ENCODE data around the gene PKN1.

Gene PKN1

GRCh38 chr19:14432791-14433553 is at the start of gene PKN1:
Gene PKN1, plus strand, starts transcription at chr19:14433306. Its CDS starts 216 bp downstream, at chr19:14433522.
- no peaks in the 10 kb centered on the region for H3K27me3 ChIP-seq (ENCODE audit: control insufficient read depth in 1 of 2, insufficient read depth in 2 of 2, low read length in 2 of 2)
- H3K9ac ChIP-seq (ENCODE audit: low read depth in 1 of 2, low read length in 2 of 2), result peak within 1 kb of the TSS; percentile 39 to 51
- H3K9me3 ChIP-seq (ENCODE audit: control insufficient read depth in 1 of 2, low read length in 2 of 2), result no peaks in the 10 kb centered on the region
- H3K27ac ChIP-seq (ENCODE audit: low read depth, low read length), result peak within 1 kb of the TSS; percentile 62
- peak within 1 kb of the TSS; percentile 69 to 74 for H3K4me3 ChIP-seq (ENCODE audit: low read depth in 1 of 2, low read length in 2 of 2)
- peaks cover 16 to 20% of the 10 kb centered on the region in 2 donors for H3K4me1 ChIP-seq (ENCODE audit: control insufficient read depth in 1 of 2, insufficient read depth in 2 of 2, low read length in 2 of 2)
- no peaks in the 10 kb centered on the region for H3K36me3 ChIP-seq (ENCODE audit: control insufficient read depth in 1 of 2, insufficient read depth in 2 of 2, low read length in 2 of 2)

- H3K27ac ChIP-seq (ENCODE audit: low read depth, low read length), result peak overlapping the region; percentile 71
- no peaks in the 10 kb centered on the region for H3K9me3 ChIP-seq (ENCODE audit: control insufficient read depth in 1 of 2, low read length in 2 of 2)
- H3K27me3 ChIP-seq (ENCODE audit: control insufficient read depth in 1 of 2, insufficient read depth in 2 of 2, low read length in 2 of 2), result no peaks in the 10 kb centered on the region
- peaks cover 0 to 4% of the 10 kb centered on the region in 2 donors for H3K36me3 ChIP-seq (ENCODE audit: control insufficient read depth in 1 of 2, insufficient read depth in 2 of 2, low read length in 2 of 2)
- peaks cover 11 to 31% of the 10 kb centered on the region in 2 donors for H3K4me1 ChIP-seq (ENCODE audit: control insufficient read depth in 1 of 2, insufficient read depth in 2 of 2, low read length in 2 of 2)
- peak overlapping the region; percentile 45 to 73 for H3K9ac ChIP-seq (ENCODE audit: low read depth in 1 of 2, low read length in 2 of 2)
- peak overlapping the region; percentile 60 to 73 for H3K4me3 ChIP-seq (ENCODE audit: low read depth in 1 of 2, low read length in 2 of 2)
Measured at GRCh38 chr19:14383661-14384555, 49.2 kb upstream of the PKN1 start.

GRCh38 chr19:14385492-14385891 is 47.6 kb upstream of the PKN1 start:
- Histone ChIP-seq H3K27ac (ENCODE audit: low read depth, low read length) (no peak overlapping the region), H3K27me3 (ENCODE audit: control insufficient read depth in 1 of 2, insufficient read depth in 2 of 2, low read length in 2 of 2) (no peaks in the 10 kb centered on the region), H3K9me3 (ENCODE audit: control insufficient read depth in 1 of 2, low read length in 2 of 2) (no peaks in the 10 kb centered on the region), H3K4me3 (ENCODE audit: low read depth in 1 of 2, low read length in 2 of 2) (peak overlapping the region; percentile 29 to 40), H3K36me3 (ENCODE audit: control insufficient read depth in 1 of 2, insufficient read depth in 2 of 2, low read length in 2 of 2) (peaks cover under 1 to 5% of the 10 kb centered on the region in 2 donors), H3K4me1 (ENCODE audit: control insufficient read depth in 1 of 2, insufficient read depth in 2 of 2, low read length in 2 of 2) (peaks cover 11 to 27% of the 10 kb centered on the region in 2 donors), H3K9ac (ENCODE audit: low read depth in 1 of 2, low read length in 2 of 2) (no peak overlapping the region)

GRCh38 chr19:14390548-14390947 is 42.6 kb upstream of the PKN1 start:
- Histone ChIP-seq H3K9ac (ENCODE audit: low read depth in 1 of 2, low read length in 2 of 2) (no peak overlapping the region), H3K27ac (ENCODE audit: low read depth, low read length) (no peak overlapping the region), H3K36me3 (ENCODE audit: control insufficient read depth in 1 of 2, insufficient read depth in 2 of 2, low read length in 2 of 2) (peaks cover 14 to 53% of the 10 kb centered on the region in 2 donors), H3K9me3 (ENCODE audit: control insufficient read depth in 1 of 2, low read length in 2 of 2) (no peaks in the 10 kb centered on the region), H3K4me1 (ENCODE audit: control insufficient read depth in 1 of 2, insufficient read depth in 2 of 2, low read length in 2 of 2) (peaks cover under 1 to 2% of the 10 kb centered on the region in 2 donors), H3K4me3 (ENCODE audit: low read depth in 1 of 2, low read length in 2 of 2) (no peak overlapping the region), H3K27me3 (ENCODE audit: control insufficient read depth in 1 of 2, insufficient read depth in 2 of 2, low read length in 2 of 2) (no peaks in the 10 kb centered on the region)

- H3K9ac ChIP-seq (ENCODE audit: low read depth in 1 of 2, low read length in 2 of 2), result no peak overlapping the region
- H3K27me3 ChIP-seq (ENCODE audit: control insufficient read depth in 1 of 2, insufficient read depth in 2 of 2, low read length in 2 of 2), result no peaks in the 10 kb centered on the region
- peaks cover 14 to 60% of the 10 kb centered on the region in 2 donors for H3K36me3 ChIP-seq (ENCODE audit: control insufficient read depth in 1 of 2, insufficient read depth in 2 of 2, low read length in 2 of 2)
- H3K9me3 ChIP-seq (ENCODE audit: control insufficient read depth in 1 of 2, low read length in 2 of 2), result no peaks in the 10 kb centered on the region
- no peaks in the 10 kb centered on the region for H3K4me1 ChIP-seq (ENCODE audit: control insufficient read depth in 1 of 2, insufficient read depth in 2 of 2, low read length in 2 of 2)
- no peak overlapping the region for H3K27ac ChIP-seq (ENCODE audit: low read depth, low read length)
- H3K4me3 ChIP-seq (ENCODE audit: low read depth in 1 of 2, low read length in 2 of 2), result no peak overlapping the region
Measured at GRCh38 chr19:14391156-14391821, 41.8 kb upstream of the PKN1 start.

- Histone ChIP-seq H3K36me3 (ENCODE audit: control insufficient read depth in 1 of 2, insufficient read depth in 2 of 2, low read length in 2 of 2) (peaks cover 18 to 67% of the 10 kb centered on the region in 2 donors), H3K9ac (ENCODE audit: low read depth in 1 of 2, low read length in 2 of 2) (no peak overlapping the region), H3K27ac (ENCODE audit: low read depth, low read length) (no peak overlapping the region), H3K27me3 (ENCODE audit: control insufficient read depth in 1 of 2, insufficient read depth in 2 of 2, low read length in 2 of 2) (no peaks in the 10 kb centered on the region), H3K9me3 (ENCODE audit: control insufficient read depth in 1 of 2, low read length in 2 of 2) (no peaks in the 10 kb centered on the region), H3K4me3 (ENCODE audit: low read depth in 1 of 2, low read length in 2 of 2) (no peak overlapping the region), H3K4me1 (ENCODE audit: control insufficient read depth in 1 of 2, insufficient read depth in 2 of 2, low read length in 2 of 2) (no peaks in the 10 kb centered on the region)
Measured at GRCh38 chr19:14393329-14393728, 39.8 kb upstream of the PKN1 start.

- Histone ChIP-seq H3K9ac (ENCODE audit: low read depth in 1 of 2, low read length in 2 of 2) (no peak overlapping the region), H3K4me1 (ENCODE audit: control insufficient read depth in 1 of 2, insufficient read depth in 2 of 2, low read length in 2 of 2) (no peaks in the 10 kb centered on the region), H3K9me3 (ENCODE audit: control insufficient read depth in 1 of 2, low read length in 2 of 2) (no peaks in the 10 kb centered on the region), H3K27me3 (ENCODE audit: control insufficient read depth in 1 of 2, insufficient read depth in 2 of 2, low read length in 2 of 2) (no peaks in the 10 kb centered on the region), H3K36me3 (ENCODE audit: control insufficient read depth in 1 of 2, insufficient read depth in 2 of 2, low read length in 2 of 2) (peaks cover 18 to 71% of the 10 kb centered on the region in 2 donors), H3K4me3 (ENCODE audit: low read depth in 1 of 2, low read length in 2 of 2) (no peak overlapping the region), H3K27ac (ENCODE audit: low read depth, low read length) (no peak overlapping the region)
Measured at GRCh38 chr19:14394167-14394566, 38.9 kb upstream of the PKN1 start.

- Histone ChIP-seq H3K36me3 (ENCODE audit: control insufficient read depth in 1 of 2, insufficient read depth in 2 of 2, low read length in 2 of 2) (peaks cover 18 to 71% of the 10 kb centered on the region in 2 donors), H3K27ac (ENCODE audit: low read depth, low read length) (no peak overlapping the region), H3K27me3 (ENCODE audit: control insufficient read depth in 1 of 2, insufficient read depth in 2 of 2, low read length in 2 of 2) (no peaks in the 10 kb centered on the region), H3K9me3 (ENCODE audit: control insufficient read depth in 1 of 2, low read length in 2 of 2) (no peaks in the 10 kb centered on the region), H3K9ac (ENCODE audit: low read depth in 1 of 2, low read length in 2 of 2) (no peak overlapping the region), H3K4me1 (ENCODE audit: control insufficient read depth in 1 of 2, insufficient read depth in 2 of 2, low read length in 2 of 2) (no peaks in the 10 kb centered on the region), H3K4me3 (ENCODE audit: low read depth in 1 of 2, low read length in 2 of 2) (no peak overlapping the region)
Measured at GRCh38 chr19:14395262-14395661, 37.8 kb upstream of the PKN1 start.

GRCh38 chr19:14395710-14396336 is 37.3 kb upstream of the PKN1 start:
- H3K27ac ChIP-seq (ENCODE audit: low read depth, low read length), result no peak overlapping the region

More at GRCh38 chr19:14395710-14396336, 37.3 kb upstream of the PKN1 start:
- H3K9ac ChIP-seq (ENCODE audit: low read depth in 1 of 2, low read length in 2 of 2), result no peak overlapping the region
- no peak overlapping the region for H3K4me3 ChIP-seq (ENCODE audit: low read depth in 1 of 2, low read length in 2 of 2)
- no peaks in the 10 kb centered on the region for H3K27me3 ChIP-seq (ENCODE audit: control insufficient read depth in 1 of 2, insufficient read depth in 2 of 2, low read length in 2 of 2)
- H3K4me1 ChIP-seq (ENCODE audit: control insufficient read depth in 1 of 2, insufficient read depth in 2 of 2, low read length in 2 of 2), result no peaks in the 10 kb centered on the region
- H3K9me3 ChIP-seq (ENCODE audit: control insufficient read depth in 1 of 2, low read length in 2 of 2), result no peaks in the 10 kb centered on the region
- H3K36me3 ChIP-seq (ENCODE audit: control insufficient read depth in 1 of 2, insufficient read depth in 2 of 2, low read length in 2 of 2), result peaks cover 14 to 70% of the 10 kb centered on the region in 2 donors
